Adrenal gland (tissue), 19 donors: Measurements from ENCODE around the gene FOLR1. TPM values are rescaled to one million over a fixed set of nuclear protein-coding genes. Genes with fewer than 3 reads are reported as not detected.
"Not testable (repeated sequence)": the region's sequence is repeated elsewhere in the genome, so short reads cannot be mapped to it uniquely, and the experiment has no call there.

Source experiments
- DNase-seq, 7 donors: peaks; one replicate each; pipeline ENCODE4 v3.0.0-alpha.2; 2019 to 2020
- H3K27ac ChIP-seq, 5 donors: fragments of 200-600 bp; sonication (generic) in 4 of 5; 1 replicate in 3 of 5; 2 replicates in 2 of 5; pipeline versions ENCODE4 v1.5.1 to v1.8.0; 2016 to 2020; ENCODE audit warnings: mild to moderate bottlenecking in 1 of 5
- H3K27me3 ChIP-seq: fragments of 200-600 bp; 2 replicates; pipeline ENCODE4 v1.8.0; 2021
- H3K36me3 ChIP-seq, 2 donors: fragments of 200-600 bp; replicated peaks in 1 of 2; 1 replicate in 1 of 2; 2 replicates in 1 of 2; pipeline versions ENCODE4 v1.5.1 to v1.8.0; 2018 to 2022
- H3K4me1 ChIP-seq, 2 donors: fragments of 200-600 bp; replicated peaks in 1 of 2; 1 replicate in 1 of 2; 2 replicates in 1 of 2; pipeline versions ENCODE4 v1.5.1 to v1.8.0; 2018 to 2021
- H3K4me3 ChIP-seq, 4 donors: fragments of 200-600 bp; sonication (generic) in 3 of 4; one replicate each; pipeline ENCODE4 v1.5.1; 2016 to 2018
- H3K9me3 ChIP-seq, 3 donors: fragments of 200-600 bp; sonication (generic) in 1 of 3; replicated peaks in 1 of 3; 1 replicate in 2 of 3; 2 replicates in 1 of 3; pipeline versions ENCODE4 v1.5.1 to v1.8.0; 2016 to 2021
- CTCF ChIP-seq, 6 experiments: fragments of 450-650 bp in 4 of 6; fragments of 200-600 bp in 2 of 6; sonication (generic) in 1 of 6; IDR thresholded peaks; 1 replicate in 5 of 6; 2 replicates in 1 of 6; pipeline versions ENCODE4 v1.5.1 to v1.8.0; 2016 to 2021; ENCODE audit warnings: antibody characterized with exemption in 6 of 6, mild to moderate bottlenecking in 2 of 6, moderate library complexity in 1 of 6
- POLR2A ChIP-seq, 2 donors: fragments of 450-650 bp; IDR thresholded peaks; one replicate each; pipeline ENCODE4 v1.6.1; 2017; ENCODE audit warnings: antibody characterized with exemption in 2 of 2, mild to moderate bottlenecking in 2 of 2, moderate library complexity in 1 of 2
- WGBS, 4 donors: extraction: QIAGEN DNeasy Blood & Tissue Kit in 2 of 4; methylation state at CpG; one replicate each; pipeline versions ENCODE4 v1.1.5 to v1.1.7; 2013 to 2017; 5-methylcytosine and 5-hydroxymethylcytosine counted together
- intact Hi-C, 2 donors: fragments of 100-400 bp; cut with DNase I; formaldehyde crosslinking; loops; one replicate each; pipeline versions ENCODE4 v1.14.1 to v1.15.0; 2022 to 2023
- long read RNA-seq, 10 donors: library from polyadenylated mRNA in 3 of 10; unstranded in 2 of 10; stranded (forward) in 1 of 10; transcript quantifications; one replicate each; pipeline ENCODE4 v2.0.0 and lab custom pipeline, GENCODE V29; 2021 to 2026
- polyA plus RNA-seq, 3 donors: library from polyadenylated mRNA; stranded (reverse); fragments of 200-250 nt in 2 of 3; fragments of 350-450 nt in 1 of 3; fragmentation: Illumina TruSeq in 1 of 3; extraction: RNeasy Lipid Tissue Mini Kit (QIAGEN cat#74804) in 1 of 3; gene quantifications; one replicate each; pipeline ENCODE4 v1.2.3, GENCODE V29; 2013 to 2014
- total RNA-seq, 9 donors: library from RNA; depleted of rRNA in 4 of 9; stranded (reverse); fragments of >200 nt in 4 of 9; fragments of 120-200 nt in 1 of 9; fragmentation: NEBNext Ultra II Directional in 1 of 9; extraction: Animal tissue kit (Norgen Biotek cat#: 25700) in 1 of 9; gene quantifications; one replicate each; pipeline versions ENCODE4 v1.1.0 to v1.2.4, GENCODE V29; 2013 to 2023
- donor health status: healthy with polysubstance abuse.
- donor health status: Bipolar disorder and iron deficiency.
- donor health status: DM: yes; HTN: yes; CAD: no.
- donor health status: DM: no; HTN: no; CAD: no.
- donor health status: DM: no; HTN: no; CAD: no.
- donor health status: DM: yes; HTN: yes; CAD: no.

The FOLR1 gene
- total RNA-seq = 1 to 10 TPM in 6 of 9 donors, under 1 TPM in 3; 0.78 to 7.2 (median 1.4) TPM
- polyA plus RNA-seq = 1 to 10 TPM in 1 of 3 donors, under 1 TPM in 2; 0.57 to 2.5 (median 0.80) TPM
- long read RNA-seq, donor 1 = 0 reads
- long read RNA-seq, donor 2, partial matches to known transcripts = 0 of 2 reads
- long read RNA-seq, donor 2, other reads (novel, unspliced or antisense) = 0 of 2 reads
- long read RNA-seq, donor 3 = 0 reads
- long read RNA-seq, donor 4, transcript FOLR1-204 (6 exons, 1,061 nt) = major isoform, 5 of 6 reads
- long read RNA-seq, donor 4, partial matches to known transcripts = 1 of 6 reads
- long read RNA-seq, donor 4, other reads (novel, unspliced or antisense) = 0 of 6 reads
- long read RNA-seq, donor 5 = 0 reads
- long read RNA-seq, donor 6, partial matches to known transcripts = 0 of 1 reads
- long read RNA-seq, donor 6, other reads (novel, unspliced or antisense) = 0 of 1 reads
- long read RNA-seq, donor 7 = 0 reads
- long read RNA-seq, donor 8 = 0 reads
- long read RNA-seq, donor 9 = 0 reads
- long read RNA-seq, donor 10 = 0 reads

GRCh38 chr11:72191961-72192381 lies at the start of gene FOLR1:
Gene FOLR1, plus strand, starts transcription at chr11:72192140. Its CDS starts 34 bp downstream, at chr11:72192174.
- Histone ChIP-seq H3K4me1 (no peaks in the 10 kb centered on the region), H3K27ac (no peak within 1 kb of the TSS), H3K4me3 (no peak within 1 kb of the TSS), H3K36me3 (no peaks in the 10 kb centered on the region), H3K27me3 (no peaks in the 10 kb centered on the region), H3K9me3 (no peaks in the 10 kb centered on the region)
- 86 to 95% (median 89%) methylated on average over 5 of the region's 5 CpGs for WGBS, 4 donors
- DNase-seq = no peak
- TF ChIP-seq CTCF (IDR thresholded peaks at IDR 0.05) (no peak), POLR2A (IDR thresholded peaks at IDR 0.05) (no peak)
- intact Hi-C loops = no loop called here

- H3K4me3 ChIP-seq, H3K36me3 ChIP-seq, H3K4me1 ChIP-seq, H3K27ac ChIP-seq, intact Hi-C loops, DNase-seq, H3K27me3 ChIP-seq, H3K9me3 ChIP-seq: not testable (repeated sequence)
- 74 to 86% methylated on average over 1 of the region's 1 CpG; no CpG with 5 or more reads in 2 of the 4 donors for WGBS, 4 donors
Observed at GRCh38 chr11:72142543-72142942, 49.4 kb upstream of the FOLR1 start.

GRCh38 chr11:72144807-72145565 lies 47.0 kb upstream of the FOLR1 start:
- H3K27ac ChIP-seq = no peak overlapping the region
- WGBS, 4 donors = 79 to 88% (median 86%) methylated on average over 4 of the region's 4 CpGs
- TF ChIP-seq CTCF (IDR thresholded peaks at IDR 0.05) (no peak), POLR2A (IDR thresholded peaks at IDR 0.05) (no peak)
- no peak overlapping the region for H3K4me3 ChIP-seq
- DNase-seq = no peak
- no peaks in the 10 kb centered on the region for H3K4me1 ChIP-seq
- H3K36me3 ChIP-seq = no peaks in the 10 kb centered on the region
- H3K27me3 ChIP-seq = no peaks in the 10 kb centered on the region
- no peaks in the 10 kb centered on the region for H3K9me3 ChIP-seq
- intact Hi-C loops = no loop called here

GRCh38 chr11:72146625-72147024 lies 45.3 kb upstream of the FOLR1 start:
- TF ChIP-seq POLR2A (IDR thresholded peaks at IDR 0.05) (no peak), CTCF (IDR thresholded peaks at IDR 0.05) (no peak)
- DNase-seq = no peak
- no peaks in the 10 kb centered on the region for H3K27me3 ChIP-seq
- 36 to 64% (median 43%) methylated on average over 2 of the region's 2 CpGs for WGBS, 4 donors
- H3K4me1 ChIP-seq = no peaks in the 10 kb centered on the region
- H3K36me3 ChIP-seq = no peaks in the 10 kb centered on the region
- no peak overlapping the region for H3K27ac ChIP-seq
- no peaks in the 10 kb centered on the region for H3K9me3 ChIP-seq
- H3K4me3 ChIP-seq = no peak overlapping the region
- intact Hi-C loops = no loop called here
